ENCODE data around the gene CAMSAP3.

CAMSAP3 gene

GRCh38 chr19:7611541-7612279 is 16.0 kb downstream of the CAMSAP3 start:
- H3K9me3 ChIP-seq (ENCODE audit: control insufficient read depth, low read length) = no peaks in the 10 kb centered on the region
- WGBS, 2 experiments = 94 to 95% methylated on average over 41 of the region's 41 CpGs
- H3K36me3 ChIP-seq (ENCODE audit: control insufficient read depth, insufficient read depth, low read length) = no peaks in the 10 kb centered on the region
- no peak overlapping the region for H3K27ac ChIP-seq (ENCODE audit: insufficient read depth, low read depth, low read length, poor library complexity, severe bottlenecking)
- H3K4me1 ChIP-seq (ENCODE audit: control insufficient read depth, insufficient read depth, low read length) = no peaks in the 10 kb centered on the region
- no peak overlapping the region for H3K4me3 ChIP-seq (ENCODE audit: insufficient read depth, low read depth, low read length)
- H3K27me3 ChIP-seq (ENCODE audit: control insufficient read depth, insufficient read depth, low read length, poor library complexity, severe bottlenecking) = no peaks in the 10 kb centered on the region

- 94 to 96% methylated on average over 77 of the region's 81 CpGs for WGBS, 2 experiments
- Histone ChIP-seq H3K27me3 (ENCODE audit: control insufficient read depth, insufficient read depth, low read length, poor library complexity, severe bottlenecking) (no peaks in the 10 kb centered on the region), H3K4me3 (ENCODE audit: insufficient read depth, low read depth, low read length) (no peak overlapping the region), H3K9me3 (ENCODE audit: control insufficient read depth, low read length) (no peaks in the 10 kb centered on the region), H3K4me1 (ENCODE audit: control insufficient read depth, insufficient read depth, low read length) (no peaks in the 10 kb centered on the region), H3K36me3 (ENCODE audit: control insufficient read depth, insufficient read depth, low read length) (no peaks in the 10 kb centered on the region), H3K27ac (ENCODE audit: insufficient read depth, low read depth, low read length, poor library complexity, severe bottlenecking) (no peak overlapping the region)
Observed at GRCh38 chr19:7612282-7613274, 16.9 kb downstream of the CAMSAP3 start.

- Histone ChIP-seq H3K4me3 (ENCODE audit: insufficient read depth, low read depth, low read length) (no peak overlapping the region), H3K36me3 (ENCODE audit: control insufficient read depth, insufficient read depth, low read length) (no peaks in the 10 kb centered on the region), H3K4me1 (ENCODE audit: control insufficient read depth, insufficient read depth, low read length) (no peaks in the 10 kb centered on the region), H3K27me3 (ENCODE audit: control insufficient read depth, insufficient read depth, low read length, poor library complexity, severe bottlenecking) (no peaks in the 10 kb centered on the region), H3K27ac (ENCODE audit: insufficient read depth, low read depth, low read length, poor library complexity, severe bottlenecking) (no peak overlapping the region), H3K9me3 (ENCODE audit: control insufficient read depth, low read length) (no peaks in the 10 kb centered on the region)
- 95% methylated on average over 59 of the region's 59 CpGs for WGBS, 2 experiments
Observed at GRCh38 chr19:7614859-7615741, 19.4 kb downstream of the CAMSAP3 start.

GRCh38 chr19:7617172-7617571 is 21.5 kb downstream of the CAMSAP3 start:
- H3K27ac ChIP-seq (ENCODE audit: insufficient read depth, low read depth, low read length, poor library complexity, severe bottlenecking) = no peak overlapping the region
- H3K9me3 ChIP-seq (ENCODE audit: control insufficient read depth, low read length) = no peaks in the 10 kb centered on the region
- H3K4me1 ChIP-seq (ENCODE audit: control insufficient read depth, insufficient read depth, low read length) = no peaks in the 10 kb centered on the region
- no peaks in the 10 kb centered on the region for H3K27me3 ChIP-seq (ENCODE audit: control insufficient read depth, insufficient read depth, low read length, poor library complexity, severe bottlenecking)
- peaks cover 12% of the 10 kb centered on the region for H3K36me3 ChIP-seq (ENCODE audit: control insufficient read depth, insufficient read depth, low read length)
- 89 to 96% methylated on average over 12 of the region's 12 CpGs for WGBS, 2 experiments
- H3K4me3 ChIP-seq (ENCODE audit: insufficient read depth, low read depth, low read length) = no peak overlapping the region

- H3K4me3 ChIP-seq (ENCODE audit: insufficient read depth, low read depth, low read length) = no peak overlapping the region
- no peaks in the 10 kb centered on the region for H3K9me3 ChIP-seq (ENCODE audit: control insufficient read depth, low read length)
- no peak overlapping the region for H3K27ac ChIP-seq (ENCODE audit: insufficient read depth, low read depth, low read length, poor library complexity, severe bottlenecking)
- 96% methylated on average over 28 of the region's 28 CpGs for WGBS, 2 experiments
- H3K4me1 ChIP-seq (ENCODE audit: control insufficient read depth, insufficient read depth, low read length) = no peaks in the 10 kb centered on the region
- H3K27me3 ChIP-seq (ENCODE audit: control insufficient read depth, insufficient read depth, low read length, poor library complexity, severe bottlenecking) = no peaks in the 10 kb centered on the region
- H3K36me3 ChIP-seq (ENCODE audit: control insufficient read depth, insufficient read depth, low read length) = peaks cover 15% of the 10 kb centered on the region
Observed at GRCh38 chr19:7617735-7618134, 22.1 kb downstream of the CAMSAP3 start.

GRCh38 chr19:7618348-7618747 is 22.7 kb downstream of the CAMSAP3 start:
- Histone ChIP-seq H3K27ac (ENCODE audit: insufficient read depth, low read depth, low read length, poor library complexity, severe bottlenecking) (no peak overlapping the region), H3K27me3 (ENCODE audit: control insufficient read depth, insufficient read depth, low read length, poor library complexity, severe bottlenecking) (no peaks in the 10 kb centered on the region), H3K36me3 (ENCODE audit: control insufficient read depth, insufficient read depth, low read length) (peaks cover 21% of the 10 kb centered on the region), H3K9me3 (ENCODE audit: control insufficient read depth, low read length) (no peaks in the 10 kb centered on the region), H3K4me1 (ENCODE audit: control insufficient read depth, insufficient read depth, low read length) (no peaks in the 10 kb centered on the region), H3K4me3 (ENCODE audit: insufficient read depth, low read depth, low read length) (no peak overlapping the region)
- WGBS, 2 experiments = 94 to 96% methylated on average over 4 of the region's 4 CpGs

GRCh38 chr19:7618771-7619510 is 23.3 kb downstream of the CAMSAP3 start:
- Histone ChIP-seq H3K36me3 (ENCODE audit: control insufficient read depth, insufficient read depth, low read length) (peaks cover 26% of the 10 kb centered on the region), H3K9me3 (ENCODE audit: control insufficient read depth, low read length) (no peaks in the 10 kb centered on the region), H3K4me1 (ENCODE audit: control insufficient read depth, insufficient read depth, low read length) (no peaks in the 10 kb centered on the region), H3K27me3 (ENCODE audit: control insufficient read depth, insufficient read depth, low read length, poor library complexity, severe bottlenecking) (no peaks in the 10 kb centered on the region), H3K4me3 (ENCODE audit: insufficient read depth, low read depth, low read length) (no peak overlapping the region), H3K27ac (ENCODE audit: insufficient read depth, low read depth, low read length, poor library complexity, severe bottlenecking) (no peak overlapping the region)
- WGBS, 2 experiments = 94% methylated on average over 21 of the region's 21 CpGs

GRCh38 chr19:7619671-7620441 is 24.2 kb downstream of the CAMSAP3 start:
- 96% methylated on average over 48 of the region's 48 CpGs for WGBS, 2 experiments
- Histone ChIP-seq H3K4me1 (ENCODE audit: control insufficient read depth, insufficient read depth, low read length) (no peaks in the 10 kb centered on the region), H3K27ac (ENCODE audit: insufficient read depth, low read depth, low read length, poor library complexity, severe bottlenecking) (no peak overlapping the region), H3K36me3 (ENCODE audit: control insufficient read depth, insufficient read depth, low read length) (peaks cover 26% of the 10 kb centered on the region), H3K27me3 (ENCODE audit: control insufficient read depth, insufficient read depth, low read length, poor library complexity, severe bottlenecking) (no peaks in the 10 kb centered on the region), H3K4me3 (ENCODE audit: insufficient read depth, low read depth, low read length) (no peak overlapping the region), H3K9me3 (ENCODE audit: control insufficient read depth, low read length) (no peaks in the 10 kb centered on the region)
